ENCODE data around the gene CAST. TPM values are rescaled to one million over a fixed set of nuclear protein-coding genes. Genes with fewer than 3 reads are reported as not detected.

The CAST gene
- total and polyA plus RNA-seq, 2 donors from 2014 or later = 83.2 to 282 TPM

GRCh38 chr5:96768708-96769251, 106.6 kb downstream of the CAST start:
- intact Hi-C loops (cut with DNase I) = no loop called here
- Histone ChIP-seq H3K9me3 (ENCODE audit: control insufficient read depth in 2 of 3, insufficient read depth in 1 of 3, low read length in 3 of 3) (no peaks in the 10 kb centered on the region), H3K4me3 (ENCODE audit: low read length in 3 of 3) (no peak overlapping the region), H3K9ac (ENCODE audit: low read length in 3 of 3) (no peak overlapping the region), H3K4me1 (ENCODE audit: control insufficient read depth in 2 of 3, insufficient read depth in 2 of 3, low read depth in 1 of 3, low read length in 3 of 3) (no peaks in the 10 kb centered on the region), H3K27ac (ENCODE audit: low read depth in 2 of 2, low read length in 2 of 2) (no peak overlapping the region), H3K36me3 (ENCODE audit: control insufficient read depth in 2 of 3, insufficient read depth in 3 of 3, low read length in 3 of 3) (peaks cover 17 to 71% (median 45%) of the 10 kb centered on the region in 3 donors), H3K27me3 (ENCODE audit: control insufficient read depth, insufficient read depth, low read length) (no peaks in the 10 kb centered on the region)
- FAIRE-seq (no peak), DNase-seq (no peak)
- TF ChIP-seq, protein P1, sequence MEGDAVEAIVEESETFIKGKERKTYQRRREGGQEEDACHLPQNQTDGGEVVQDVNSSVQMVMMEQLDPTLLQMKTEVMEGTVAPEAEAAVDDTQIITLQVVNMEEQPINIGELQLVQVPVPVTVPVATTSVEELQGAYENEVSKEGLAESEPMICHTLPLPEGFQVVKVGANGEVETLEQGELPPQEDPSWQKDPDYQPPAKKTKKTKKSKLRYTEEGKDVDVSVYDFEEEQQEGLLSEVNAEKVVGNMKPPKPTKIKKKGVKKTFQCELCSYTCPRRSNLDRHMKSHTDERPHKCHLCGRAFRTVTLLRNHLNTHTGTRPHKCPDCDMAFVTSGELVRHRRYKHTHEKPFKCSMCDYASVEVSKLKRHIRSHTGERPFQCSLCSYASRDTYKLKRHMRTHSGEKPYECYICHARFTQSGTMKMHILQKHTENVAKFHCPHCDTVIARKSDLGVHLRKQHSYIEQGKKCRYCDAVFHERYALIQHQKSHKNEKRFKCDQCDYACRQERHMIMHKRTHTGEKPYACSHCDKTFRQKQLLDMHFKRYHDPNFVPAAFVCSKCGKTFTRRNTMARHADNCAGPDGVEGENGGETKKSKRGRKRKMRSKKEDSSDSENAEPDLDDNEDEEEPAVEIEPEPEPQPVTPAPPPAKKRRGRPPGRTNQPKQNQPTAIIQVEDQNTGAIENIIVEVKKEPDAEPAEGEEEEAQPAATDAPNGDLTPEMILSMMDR (IDR thresholded peaks at IDR 0.05; ENCODE audit: borderline replicate concordance, extremely low read depth, insufficient read depth) = no peak

DNA sequence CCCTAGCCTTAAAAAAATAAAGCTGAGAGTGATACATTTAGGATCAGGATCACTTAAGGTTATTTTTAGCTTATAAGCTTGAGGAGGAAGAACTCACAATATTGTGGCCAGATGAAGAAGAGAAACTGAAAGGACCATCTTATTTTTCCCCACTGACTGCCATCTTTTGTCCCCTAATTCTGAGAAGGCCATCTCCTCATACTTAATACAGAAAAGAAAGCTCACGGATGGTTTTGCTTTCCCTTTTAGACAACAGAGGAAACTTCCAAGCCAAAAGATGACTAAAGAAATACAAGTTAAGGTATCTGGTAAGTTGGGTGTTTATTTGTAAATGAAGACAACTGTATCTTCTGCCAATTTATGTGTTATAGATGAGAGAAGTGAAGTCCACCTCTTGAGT, 109.2 kb downstream of the CAST start:
- FAIRE-seq = no peak
- Histone ChIP-seq H3K4me1 (ENCODE audit: control insufficient read depth in 2 of 3, insufficient read depth in 2 of 3, low read depth in 1 of 3, low read length in 3 of 3) (no peaks in the 10 kb centered on the region), H3K27ac (ENCODE audit: low read depth in 2 of 2, low read length in 2 of 2) (no peak overlapping the region), H3K9me3 (ENCODE audit: control insufficient read depth in 2 of 3, insufficient read depth in 1 of 3, low read length in 3 of 3) (no peaks in the 10 kb centered on the region), H3K4me3 (ENCODE audit: low read length in 3 of 3) (no peak overlapping the region), H3K9ac (ENCODE audit: low read length in 3 of 3) (no peak overlapping the region), H3K27me3 (ENCODE audit: control insufficient read depth, insufficient read depth, low read length) (no peaks in the 10 kb centered on the region), H3K36me3 (ENCODE audit: control insufficient read depth in 2 of 3, insufficient read depth in 3 of 3, low read length in 3 of 3) (peaks cover 17 to 68% (median 46%) of the 10 kb centered on the region in 3 donors)
- TF ChIP-seq, protein P1 (IDR thresholded peaks at IDR 0.05; ENCODE audit: borderline replicate concordance, extremely low read depth, insufficient read depth) = no peak
- intact Hi-C loops (cut with DNase I) = no loop called here
- DNase-seq = no peak

- no peak for DNase-seq
- Histone ChIP-seq H3K36me3 (ENCODE audit: control insufficient read depth in 2 of 3, insufficient read depth in 3 of 3, low read length in 3 of 3) (peaks cover 15 to 60% (median 42%) of the 10 kb centered on the region in 3 donors), H3K4me3 (ENCODE audit: low read length in 3 of 3) (no peak overlapping the region), H3K9ac (ENCODE audit: low read length in 3 of 3) (no peak overlapping the region), H3K9me3 (ENCODE audit: control insufficient read depth in 2 of 3, insufficient read depth in 1 of 3, low read length in 3 of 3) (no peaks in the 10 kb centered on the region), H3K4me1 (ENCODE audit: control insufficient read depth in 2 of 3, insufficient read depth in 2 of 3, low read depth in 1 of 3, low read length in 3 of 3) (no peaks in the 10 kb centered on the region), H3K27me3 (ENCODE audit: control insufficient read depth, insufficient read depth, low read length) (no peaks in the 10 kb centered on the region), H3K27ac (ENCODE audit: low read depth in 2 of 2, low read length in 2 of 2) (no peak overlapping the region)
- FAIRE-seq = no peak
- TF ChIP-seq, protein P1 (IDR thresholded peaks at IDR 0.05; ENCODE audit: borderline replicate concordance, extremely low read depth, insufficient read depth) = no peak
- intact Hi-C loops (cut with DNase I) = no loop called here
Observed at GRCh38 chr5:96772111-96772510, 109.9 kb downstream of the CAST start.

DNA sequence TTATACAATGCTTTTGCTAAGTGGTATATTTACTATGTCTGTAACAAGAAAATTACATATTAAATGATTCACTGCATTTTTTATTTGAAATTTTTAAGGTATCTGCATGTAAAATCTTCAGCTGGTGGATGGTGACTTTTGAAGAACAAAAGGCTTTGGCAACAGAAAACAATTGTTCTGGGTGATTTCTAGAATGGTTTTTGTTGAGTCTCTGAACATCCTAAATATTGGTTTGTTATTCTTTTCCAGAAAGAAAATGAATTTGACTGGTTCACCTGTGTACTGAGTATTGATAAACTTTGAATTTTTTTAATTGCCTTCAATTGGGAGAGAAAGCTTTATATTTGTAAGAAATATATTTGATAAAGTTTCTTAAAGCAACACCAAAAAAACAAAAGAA, 110.4 kb downstream of the CAST start:
- peaks cover 15 to 57% (median 43%) of the 10 kb centered on the region in 3 donors for H3K36me3 ChIP-seq (ENCODE audit: control insufficient read depth in 2 of 3, insufficient read depth in 3 of 3, low read length in 3 of 3)
- intact Hi-C loops (cut with DNase I) = no loop called here
- H3K4me3 ChIP-seq (ENCODE audit: low read length in 3 of 3) = no peak overlapping the region
- TF ChIP-seq, protein P1 (IDR thresholded peaks at IDR 0.05; ENCODE audit: borderline replicate concordance, extremely low read depth, insufficient read depth) = no peak
- FAIRE-seq (no peak), DNase-seq (no peak)
- H3K9ac ChIP-seq (ENCODE audit: low read length in 3 of 3) = no peak overlapping the region
- no peaks in the 10 kb centered on the region for H3K27me3 ChIP-seq (ENCODE audit: control insufficient read depth, insufficient read depth, low read length)
- H3K4me1 ChIP-seq (ENCODE audit: control insufficient read depth in 2 of 3, insufficient read depth in 2 of 3, low read depth in 1 of 3, low read length in 3 of 3) = no peaks in the 10 kb centered on the region
- no peak overlapping the region for H3K27ac ChIP-seq (ENCODE audit: low read depth in 2 of 2, low read length in 2 of 2)
- no peaks in the 10 kb centered on the region for H3K9me3 ChIP-seq (ENCODE audit: control insufficient read depth in 2 of 3, insufficient read depth in 1 of 3, low read length in 3 of 3)
